Superior temporal gyrus (tissue), 1 donor: ENCODE results near the gene GALNT6.
A peak's percentile ranks its signal among the peaks of the same experiment; 100 is the strongest.

Experiments
- DNase-seq: peaks from one replicate; pipeline ENCODE4 v3.0.0-alpha.2; 2016; ENCODE audit errors: extremely low spot score

Gene GALNT6

DNA sequence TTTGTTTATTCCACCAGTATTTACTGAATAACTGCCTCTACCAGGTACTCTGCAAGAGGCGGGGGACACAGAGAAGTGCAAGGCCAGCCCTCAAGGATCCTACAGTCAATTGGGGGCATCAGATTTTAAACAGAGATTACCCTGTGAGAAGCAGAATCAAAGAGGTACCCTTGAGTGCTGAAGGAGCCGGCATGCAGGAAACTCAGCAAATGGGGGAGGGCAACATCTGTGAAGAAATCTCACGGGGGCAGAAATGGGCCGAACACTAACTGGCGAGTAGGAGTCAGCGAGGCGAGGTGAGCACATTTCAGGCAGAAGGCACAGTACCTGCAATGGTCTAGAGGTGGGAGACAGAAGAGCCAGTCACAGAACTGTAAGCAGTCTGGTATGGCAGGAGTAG lies 9.0 kb downstream of the GALNT6 start:
- peak; percentile 18 for DNase-seq

DNA sequence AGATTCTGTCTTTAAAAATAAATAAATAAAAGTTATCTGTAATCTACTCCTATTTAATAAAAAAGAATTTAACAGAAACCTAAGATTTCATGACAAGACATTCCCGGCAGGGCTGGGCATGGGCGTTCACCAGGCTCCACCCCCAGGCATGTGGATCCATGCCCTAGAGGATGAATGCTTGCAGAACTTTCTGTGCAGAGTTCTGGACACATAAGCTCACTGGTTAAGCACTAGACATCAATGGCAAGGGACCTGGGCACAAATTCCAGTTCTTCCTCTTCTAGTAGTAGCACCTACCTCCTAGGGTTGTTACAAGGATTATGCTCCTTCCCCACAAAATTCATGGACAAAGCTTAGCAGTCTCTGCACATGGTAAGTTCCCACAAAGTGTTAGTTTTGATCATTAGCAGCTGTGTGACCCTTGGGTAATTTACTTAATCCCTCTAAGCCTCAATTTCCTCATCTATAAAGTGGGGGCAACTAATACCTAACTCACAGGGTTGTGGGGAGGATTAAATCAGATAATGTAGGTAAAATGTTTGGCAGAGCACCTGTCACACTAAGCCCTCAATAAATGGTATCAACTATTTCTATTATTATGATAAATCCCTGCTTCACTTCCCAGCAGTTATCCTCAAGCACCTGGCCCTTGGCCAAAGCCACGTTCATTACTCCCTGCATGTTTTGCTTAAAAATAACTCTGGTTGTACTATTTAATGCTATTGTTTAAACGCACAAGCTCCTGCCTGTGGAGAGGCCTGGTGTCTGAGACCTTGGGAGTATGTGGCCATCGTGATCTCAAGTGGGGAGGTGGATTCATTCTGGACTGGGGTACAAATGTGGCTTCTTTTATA lies 9.8 kb downstream of the GALNT6 start:
- no peak for DNase-seq

DNA sequence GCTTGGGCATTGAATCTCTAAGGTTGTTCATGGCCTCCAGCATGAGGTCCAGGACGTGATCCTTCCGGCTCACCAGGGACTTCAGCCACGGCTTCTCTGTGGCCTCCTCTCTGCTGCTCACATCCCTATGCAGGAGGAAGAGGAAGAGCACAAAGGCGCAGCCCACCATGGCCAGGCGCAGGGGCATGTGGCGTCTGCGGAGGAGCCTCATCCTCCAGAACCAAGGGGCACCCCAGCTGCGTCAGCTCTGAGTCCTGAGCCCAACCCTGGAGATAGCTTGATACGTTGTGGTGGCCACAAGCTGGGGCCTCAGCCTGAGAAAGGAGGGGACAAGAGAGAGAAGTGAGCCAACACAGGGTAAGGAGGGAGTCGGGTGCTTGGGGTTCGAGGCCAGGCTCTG lies 11.6 kb downstream of the GALNT6 start:
- no peak for DNase-seq

DNA sequence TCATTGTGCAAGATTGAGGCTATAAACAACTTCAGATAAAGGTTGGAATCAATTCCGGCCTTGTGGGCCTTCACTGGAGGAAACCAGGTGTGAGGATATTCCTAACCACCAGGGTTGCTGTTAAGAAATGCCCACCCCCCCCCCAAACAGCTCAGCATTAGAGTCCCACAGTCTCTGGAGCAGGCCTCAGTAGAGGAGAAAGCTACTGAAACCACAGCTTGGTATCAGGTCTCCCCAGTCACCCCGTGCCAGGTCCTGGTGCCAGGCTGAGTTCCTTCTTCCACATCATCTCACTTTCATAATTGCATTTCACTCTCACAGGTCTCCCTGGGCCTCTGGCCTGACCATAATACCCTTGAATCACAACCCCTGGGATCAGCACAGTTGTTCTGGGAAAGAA lies 12.5 kb downstream of the GALNT6 start:
- no peak for DNase-seq

DNA sequence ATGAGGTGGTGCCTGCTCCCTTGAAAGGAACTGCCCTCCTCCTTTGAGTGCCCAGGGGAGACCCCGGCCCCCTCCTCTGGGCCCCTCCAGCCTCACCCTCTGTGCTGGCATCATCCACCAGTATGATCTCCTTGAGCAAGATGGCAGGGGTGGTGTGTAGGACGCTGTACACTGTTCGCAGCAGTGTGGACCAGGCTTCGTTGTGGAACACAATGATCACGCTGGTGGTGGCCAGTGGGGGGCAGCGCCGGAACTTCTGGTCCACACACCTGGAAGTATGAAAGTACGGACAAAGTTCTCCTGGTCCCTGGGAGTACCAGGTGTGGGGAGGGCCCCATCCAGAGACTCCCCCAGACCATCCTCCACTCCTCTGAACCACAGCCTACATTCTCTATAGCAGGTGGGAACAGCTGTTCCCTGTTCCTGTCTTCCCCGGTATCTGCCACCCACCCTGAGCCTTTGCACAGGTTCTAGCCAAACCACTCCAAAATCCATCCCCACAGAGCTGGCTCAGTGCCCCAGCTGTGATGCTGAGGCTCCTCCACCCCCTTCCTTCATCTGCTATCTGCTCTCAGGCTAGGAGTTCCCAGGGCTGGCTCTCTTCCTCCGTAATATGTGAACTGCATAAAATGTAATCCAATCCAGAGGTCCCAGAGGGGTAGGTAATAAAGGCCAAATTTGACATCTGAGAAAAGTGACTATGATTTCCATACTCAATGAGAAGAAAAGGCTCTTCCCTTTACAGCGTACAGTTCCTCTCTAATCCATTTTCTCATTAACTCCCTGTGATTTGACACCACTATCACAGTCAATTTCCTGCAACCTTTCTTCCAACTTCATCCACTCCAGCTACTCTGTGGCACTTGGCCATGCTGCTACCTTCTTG lies 13.9 kb downstream of the GALNT6 start:
- DNase-seq, result no peak

DNA sequence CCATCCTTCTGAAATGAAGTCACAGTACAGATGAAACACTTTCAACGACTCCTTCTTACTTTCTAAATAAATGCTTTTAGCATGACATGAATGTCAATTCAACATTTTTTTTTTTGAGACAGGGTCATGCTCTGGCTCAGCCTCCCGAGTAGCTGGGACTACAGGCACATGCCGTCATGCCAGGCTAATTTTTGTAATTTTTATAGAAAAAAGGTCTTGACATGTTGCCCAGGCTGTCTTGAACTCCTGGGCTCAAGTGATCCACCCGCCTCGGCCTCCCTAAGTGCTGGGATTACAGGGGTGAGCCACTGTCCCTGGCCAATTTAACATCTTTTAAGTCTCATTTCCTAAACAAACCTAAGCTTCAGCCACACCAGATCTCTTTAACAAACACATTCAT lies 16.4 kb downstream of the GALNT6 start:
- no peak for DNase-seq

DNA sequence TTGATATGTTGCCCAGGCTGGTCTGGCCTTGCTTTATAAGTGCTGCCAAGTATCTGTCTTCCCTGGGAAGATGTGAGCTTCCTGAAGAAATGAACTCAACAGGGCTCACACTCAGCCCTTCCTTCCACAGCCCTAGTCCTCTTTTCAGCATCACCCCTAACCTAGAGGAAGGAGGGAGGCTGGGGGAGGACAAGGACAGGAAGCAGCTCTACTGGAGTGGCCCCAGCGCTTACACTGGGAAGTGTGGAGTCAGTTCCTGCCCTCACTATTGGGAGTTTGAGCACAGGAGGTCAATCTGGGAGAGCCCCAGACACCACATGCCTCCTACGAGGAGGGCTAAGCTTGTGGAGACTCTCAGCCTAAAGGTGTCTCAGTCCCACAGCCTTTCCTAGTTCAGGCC lies 16.8 kb downstream of the GALNT6 start:
- DNase-seq, result no peak

DNA sequence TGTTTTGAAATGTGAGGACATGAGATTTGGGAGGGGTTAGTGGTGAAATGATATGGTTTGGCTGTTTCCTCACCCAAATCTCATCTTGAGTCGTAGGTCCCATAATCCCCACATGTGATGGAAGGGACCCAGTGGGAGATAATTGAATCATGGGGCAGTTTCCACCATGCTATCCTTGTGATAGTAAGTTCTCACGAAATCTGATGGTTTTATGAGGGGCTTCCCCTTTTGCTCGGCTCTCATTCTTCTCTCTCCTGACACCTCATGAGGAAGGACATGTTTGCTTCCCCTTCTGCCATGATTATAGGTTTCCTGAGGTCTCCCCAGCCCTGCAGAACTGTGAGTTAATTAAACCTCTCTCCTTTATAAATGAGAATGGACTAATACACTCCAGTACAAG lies 18.0 kb downstream of the GALNT6 start:
- no peak for DNase-seq

DNA sequence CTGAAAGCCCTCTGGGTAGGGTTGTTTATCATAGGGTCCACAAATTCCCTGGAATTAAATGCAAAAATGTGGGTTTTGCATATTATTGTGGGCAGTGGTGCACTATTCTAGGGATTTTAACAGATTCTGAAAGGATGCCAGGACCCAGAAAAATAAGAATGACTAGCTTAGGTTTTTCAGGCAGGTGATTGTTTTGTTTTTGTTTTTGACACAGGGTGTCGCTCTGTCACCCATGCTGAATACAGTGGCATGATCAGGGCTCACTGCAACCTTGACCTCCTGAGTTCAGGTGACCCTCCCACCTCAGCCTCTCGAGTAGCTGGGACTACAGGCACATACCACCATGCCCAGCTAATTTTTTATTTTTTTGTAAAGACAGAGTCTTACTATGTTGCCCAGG lies 19.2 kb downstream of the GALNT6 start:
- DNase-seq, result no peak

DNA sequence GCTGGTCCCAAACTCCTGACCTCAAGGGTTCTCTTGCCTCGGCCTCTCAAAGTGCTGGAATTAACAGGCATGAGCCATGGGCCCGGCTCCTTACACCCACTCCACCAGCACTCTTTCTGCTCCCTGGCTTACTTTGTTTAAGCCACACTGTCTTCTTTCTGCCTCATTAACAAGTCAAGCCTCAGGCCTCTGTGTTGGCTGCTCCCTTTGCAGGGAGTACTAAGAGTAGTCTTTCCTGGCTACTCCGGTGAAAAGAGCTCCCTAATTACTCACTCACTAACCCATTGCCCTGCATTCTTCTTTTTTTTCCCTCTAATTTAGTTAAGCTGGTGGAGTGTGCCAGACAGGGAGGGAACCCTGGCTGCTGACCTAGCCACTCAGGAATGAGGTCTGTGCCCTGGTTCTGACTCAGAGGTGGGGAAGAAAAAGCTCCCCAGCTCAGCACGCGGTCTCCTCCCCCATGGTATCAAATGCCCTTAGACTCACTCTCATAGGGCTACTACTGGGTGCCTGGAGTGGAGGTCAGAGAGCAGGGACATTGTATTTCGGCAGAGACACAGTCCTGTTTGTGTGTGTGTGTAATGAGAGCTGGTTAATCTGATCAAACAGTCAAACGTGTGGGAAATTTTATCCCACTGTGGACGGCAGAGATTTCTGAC lies 19.8 kb downstream of the GALNT6 start:
- DNase-seq, result no peak

DNA sequence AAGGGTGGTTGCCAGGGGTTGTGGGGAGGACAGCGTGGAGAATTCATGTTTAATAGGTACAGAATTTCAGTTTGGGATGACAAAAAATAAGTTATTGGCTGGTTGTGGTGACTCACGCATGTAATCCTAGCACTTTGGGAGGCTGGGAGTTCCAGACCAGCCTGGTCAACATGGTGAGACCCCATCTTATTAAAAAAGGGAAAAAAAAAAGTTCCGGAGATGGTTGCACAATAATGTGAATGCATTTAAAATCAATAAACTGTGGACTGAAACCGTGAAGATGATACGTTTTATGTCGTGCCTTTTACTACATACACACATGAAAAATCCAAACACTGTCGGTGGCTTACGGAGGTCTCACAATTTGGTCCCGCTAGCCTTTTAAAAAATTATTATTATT lies 20.5 kb downstream of the GALNT6 start:
- DNase-seq, result no peak

DNA sequence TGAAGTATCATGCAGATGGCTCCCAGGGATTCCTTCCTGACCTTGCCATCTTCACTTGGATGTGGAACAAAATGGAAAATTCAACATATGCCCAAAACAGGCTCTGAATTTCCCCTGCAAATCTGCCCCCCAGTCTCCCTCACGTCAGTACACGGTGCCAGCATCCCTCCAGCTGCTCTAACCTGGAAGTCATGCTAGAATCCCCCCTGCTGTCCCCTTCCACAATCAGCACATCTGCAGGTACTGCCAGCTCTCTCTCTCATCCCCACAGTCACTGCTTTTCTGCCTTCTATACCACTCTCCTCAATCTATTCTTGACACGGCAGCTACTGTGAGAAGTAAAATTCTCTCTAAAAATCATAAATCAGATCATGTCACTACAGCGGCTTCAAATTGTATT lies 21.6 kb downstream of the GALNT6 start:
- DNase-seq, result no peak

DNA sequence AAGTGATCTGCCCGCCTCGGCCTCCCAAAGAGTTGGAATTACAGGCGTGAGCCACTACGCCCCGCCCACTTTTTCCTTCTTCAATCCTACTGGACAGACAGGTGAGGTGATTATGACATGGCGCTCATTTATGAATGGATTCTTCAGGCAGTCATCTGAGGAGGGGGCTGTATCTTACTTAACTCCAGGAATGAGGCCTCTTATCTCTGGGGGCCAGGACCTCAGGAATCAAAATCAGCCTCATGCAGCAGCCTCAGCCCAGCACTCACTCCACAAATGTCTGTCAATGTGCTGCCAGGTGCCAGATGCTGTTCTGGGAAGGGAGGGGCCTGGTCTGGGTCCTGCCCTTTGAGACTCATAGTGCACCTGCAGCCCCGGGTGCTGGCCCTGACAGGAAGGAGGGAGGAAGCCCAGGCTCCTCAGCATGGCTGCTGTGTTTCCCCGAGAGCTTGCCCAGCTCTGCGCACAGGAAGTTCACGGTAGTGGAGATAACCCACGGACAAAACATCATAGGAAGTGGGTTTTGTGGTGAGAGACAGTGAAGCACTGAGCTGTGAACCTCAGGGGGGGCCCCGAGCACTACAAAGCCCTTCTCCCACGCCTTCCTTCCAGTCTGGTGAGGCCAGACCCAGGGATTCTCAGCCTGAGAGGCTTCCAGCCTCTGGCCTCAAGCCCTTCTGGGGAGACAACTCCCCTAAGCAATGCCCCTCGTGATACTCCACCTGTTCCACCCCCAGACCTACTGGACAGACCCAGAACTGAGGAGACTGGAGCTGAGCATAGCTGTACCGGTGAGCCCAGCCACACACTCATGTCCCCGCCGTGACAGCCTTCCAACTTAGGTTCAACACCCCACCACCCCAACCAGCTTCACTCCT lies 22.3 kb downstream of the GALNT6 start:
- no peak for DNase-seq

DNA sequence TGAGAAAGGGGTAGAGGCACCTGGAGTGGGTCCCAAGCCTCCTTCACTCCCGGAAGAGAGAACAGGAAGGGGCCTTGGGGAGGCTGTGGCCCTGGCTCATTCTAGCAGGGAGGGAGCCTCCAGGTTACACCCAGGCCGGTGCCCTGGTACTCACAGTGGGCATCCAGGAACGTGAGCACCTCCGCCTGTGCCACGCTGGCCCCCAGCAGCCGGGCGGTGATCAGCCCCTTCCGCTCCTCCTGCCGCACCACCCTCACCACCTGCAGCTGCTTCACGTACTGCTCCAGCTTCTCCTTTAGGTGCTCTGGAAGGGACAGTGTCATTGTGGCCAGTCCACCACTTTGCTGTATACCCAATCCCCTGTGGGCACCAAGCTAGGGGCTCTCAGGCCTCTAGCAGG lies 25.9 kb downstream of the GALNT6 start:
- DNase-seq, result no peak

DNA sequence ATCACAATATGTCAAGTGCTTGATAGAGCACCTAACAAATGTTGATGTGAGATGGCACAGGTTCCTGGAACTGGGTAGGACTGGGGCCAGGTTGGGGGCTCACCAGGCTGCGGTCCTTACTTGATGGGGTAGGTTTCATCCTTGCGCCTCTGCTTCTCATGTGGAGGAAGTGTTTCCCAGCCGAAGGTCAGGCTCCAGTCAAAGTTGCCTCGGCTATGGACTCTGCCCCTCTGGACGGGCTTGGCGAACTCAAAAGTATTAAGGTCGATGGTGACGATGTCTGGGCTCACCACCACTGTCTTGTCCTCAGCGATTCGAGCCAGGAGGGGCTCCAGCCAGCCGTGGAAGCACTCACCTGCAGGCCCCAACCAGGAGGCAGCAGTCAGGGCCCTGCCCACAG lies 27.2 kb downstream of the GALNT6 start:
- no peak for DNase-seq

DNA sequence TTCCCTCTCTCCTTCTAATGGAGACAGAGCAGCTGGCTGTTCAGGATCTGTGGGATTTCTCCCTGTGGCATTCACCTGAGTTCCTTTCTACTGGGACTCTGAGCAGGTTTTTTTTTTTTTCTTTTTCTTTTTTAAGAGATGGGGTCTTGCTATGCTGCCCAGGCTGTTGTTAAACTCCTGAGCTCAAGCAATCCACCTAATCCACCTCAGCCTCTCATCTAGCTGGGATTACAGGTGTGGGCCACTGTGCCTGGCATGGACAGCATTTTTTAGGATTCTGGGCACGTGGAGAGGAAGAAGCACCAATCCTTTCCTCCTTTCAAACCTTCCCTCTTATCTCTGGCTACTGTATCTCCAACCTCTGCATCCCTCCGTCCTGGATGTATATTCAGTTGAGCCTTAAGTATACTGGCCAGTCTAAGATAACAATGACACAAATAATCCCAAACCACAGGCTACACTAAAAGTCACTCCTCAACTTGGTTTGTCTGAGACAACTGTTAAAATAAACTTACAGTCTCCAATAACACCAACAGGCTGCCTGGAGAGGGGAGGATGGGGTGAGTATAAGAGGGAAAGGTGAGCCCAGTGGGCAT lies 28.4 kb downstream of the GALNT6 start:
- DNase-seq, result no peak

DNA sequence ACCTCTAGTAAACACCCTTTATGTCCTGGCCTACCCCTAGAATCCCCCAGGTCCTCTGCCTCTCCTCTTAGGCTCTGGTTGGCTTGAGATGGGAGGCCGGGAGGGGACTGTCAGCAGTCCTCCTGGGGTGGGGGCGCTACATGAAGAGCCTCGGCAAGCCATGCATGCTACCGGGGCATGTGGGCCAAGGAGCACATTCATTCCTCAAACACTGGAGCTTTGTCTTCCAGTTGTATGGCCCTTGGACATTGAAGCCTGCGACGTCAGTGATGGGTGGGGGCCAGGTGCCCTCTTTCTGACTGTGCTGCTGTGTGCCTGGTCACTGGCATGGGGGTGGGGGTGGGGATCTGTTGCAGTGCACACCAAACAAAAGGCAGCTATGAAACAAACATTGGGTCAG lies 28.9 kb downstream of the GALNT6 start:
- peak; percentile 94 for DNase-seq

DNA sequence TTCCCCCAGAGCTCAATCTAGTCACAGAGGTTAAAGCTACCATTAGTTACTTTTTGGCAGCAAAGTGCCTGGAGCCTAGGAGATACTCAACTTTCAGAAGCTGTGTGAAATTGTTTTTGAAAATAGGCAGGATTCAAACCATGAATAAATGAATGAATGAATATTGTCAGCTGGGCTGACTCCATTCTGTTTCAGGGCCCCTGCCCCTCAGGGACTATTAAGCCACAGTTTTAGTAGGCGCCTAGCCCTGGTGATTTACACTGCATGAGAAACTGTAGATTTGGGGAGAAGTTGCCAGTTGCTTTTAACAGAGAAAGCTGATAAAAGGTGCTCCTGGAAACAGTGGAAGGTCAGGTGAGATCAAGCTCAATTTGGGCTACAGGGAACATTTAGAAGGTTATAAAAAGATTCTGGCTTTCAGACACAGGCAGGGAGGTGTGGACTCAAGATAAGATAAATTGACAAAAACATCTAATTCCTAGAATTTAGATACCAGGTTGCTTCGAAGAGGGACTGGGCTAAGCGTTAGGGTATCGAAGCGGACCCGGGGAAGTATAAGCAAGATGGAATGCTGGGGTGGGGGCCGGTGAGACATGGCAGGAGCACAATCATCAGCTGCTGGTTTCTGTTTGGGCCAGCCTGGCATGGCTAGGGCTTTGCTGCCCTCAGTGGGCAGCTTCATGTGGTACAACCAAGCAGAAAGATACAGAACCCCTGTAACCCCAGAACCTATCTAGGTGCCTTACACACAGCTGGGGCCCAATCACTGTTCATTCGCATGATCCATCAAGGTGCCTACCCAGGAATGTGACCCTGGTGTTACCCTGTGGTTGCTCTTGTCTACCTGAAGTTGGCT lies 29.8 kb downstream of the GALNT6 start:
- DNase-seq, result no peak

DNA sequence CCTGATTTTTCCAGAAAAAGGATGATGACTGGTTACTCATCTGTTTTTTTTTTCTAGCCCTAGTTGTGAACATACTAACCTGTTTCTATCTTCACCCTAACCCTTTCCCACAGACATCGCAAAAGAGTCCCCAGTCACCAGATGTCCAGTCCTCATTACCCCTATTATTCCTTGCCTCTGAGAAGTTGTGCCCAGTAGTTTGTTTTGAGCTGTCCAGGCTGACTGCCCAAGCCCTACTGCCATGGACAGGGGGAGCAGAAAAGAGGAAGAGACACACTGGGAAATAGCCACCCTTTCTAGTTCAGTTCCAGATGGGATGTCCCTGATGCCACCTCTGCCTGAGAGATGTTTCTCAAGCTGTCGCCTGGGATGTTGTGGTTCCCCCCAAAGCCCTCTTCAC lies 30.9 kb downstream of the GALNT6 start:
- DNase-seq, result no peak

DNA sequence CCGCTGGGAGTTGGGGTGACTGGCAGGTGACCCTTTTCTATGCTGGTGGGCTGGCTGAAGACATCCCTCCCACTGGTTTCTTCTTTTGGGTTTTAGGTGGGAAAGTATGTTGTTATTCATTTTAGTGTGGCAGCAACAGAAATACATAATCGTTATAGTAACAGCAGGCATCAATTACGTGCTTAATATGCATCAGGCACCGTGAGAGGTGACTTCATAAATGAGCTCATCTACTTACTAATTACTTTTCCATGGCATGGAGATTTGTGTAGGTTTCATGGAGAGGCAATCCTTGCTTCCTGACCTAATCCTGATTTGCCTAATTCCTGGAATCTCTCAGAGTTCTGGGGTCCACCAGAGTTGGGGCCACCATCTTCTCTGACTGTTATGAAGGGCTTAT lies 31.4 kb downstream of the GALNT6 start:
- DNase-seq, result no peak
